ENCODE results near the gene CREBBP.
"Not testable (repeated sequence)": the region's sequence is repeated elsewhere in the genome, so short reads cannot be mapped to it uniquely, and the experiment has no call there.

CREBBP gene

DNA sequence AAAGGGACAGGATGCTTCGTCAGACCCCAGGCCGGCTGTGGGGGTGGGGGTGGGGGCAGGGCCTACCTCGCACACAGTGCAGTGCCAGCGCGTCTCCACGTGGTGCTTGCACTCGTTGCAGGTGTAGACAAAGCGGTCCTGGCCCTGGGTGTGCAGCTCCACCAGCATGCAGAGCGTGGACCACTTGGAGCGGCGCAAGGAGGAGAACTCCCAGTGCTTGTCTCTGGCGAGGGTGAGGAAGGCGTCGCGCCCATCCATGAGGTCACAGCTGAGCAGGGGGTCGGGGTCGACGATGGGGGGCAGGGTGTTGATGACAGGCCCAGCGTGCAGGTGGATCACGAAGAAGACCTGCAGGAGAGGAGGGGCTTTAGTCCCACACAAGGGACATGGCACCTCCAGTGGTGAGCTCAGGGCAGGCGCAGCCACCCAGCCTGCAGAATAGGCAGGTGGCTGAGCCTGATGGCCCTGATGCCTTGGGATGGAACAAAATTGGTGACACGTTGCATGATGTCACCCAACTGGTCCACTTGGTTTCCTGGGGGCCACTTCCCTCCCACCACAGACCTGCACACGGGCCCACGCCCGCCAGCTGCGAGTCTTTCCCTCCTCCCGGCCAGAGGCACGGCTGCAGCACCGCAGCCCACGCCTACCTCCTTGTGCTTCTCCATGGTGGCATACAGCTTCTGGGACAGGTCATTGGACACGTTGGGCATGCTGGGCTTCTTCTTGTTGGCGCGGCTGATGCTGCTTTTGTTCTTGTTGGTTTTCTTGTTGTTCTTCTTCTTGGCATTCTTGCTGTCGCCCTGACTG, 149.2 kb downstream of the CREBBP start:
- no peak for DNase-seq
- intact Hi-C loops (cut with DNase I) = no loop called here

DNA sequence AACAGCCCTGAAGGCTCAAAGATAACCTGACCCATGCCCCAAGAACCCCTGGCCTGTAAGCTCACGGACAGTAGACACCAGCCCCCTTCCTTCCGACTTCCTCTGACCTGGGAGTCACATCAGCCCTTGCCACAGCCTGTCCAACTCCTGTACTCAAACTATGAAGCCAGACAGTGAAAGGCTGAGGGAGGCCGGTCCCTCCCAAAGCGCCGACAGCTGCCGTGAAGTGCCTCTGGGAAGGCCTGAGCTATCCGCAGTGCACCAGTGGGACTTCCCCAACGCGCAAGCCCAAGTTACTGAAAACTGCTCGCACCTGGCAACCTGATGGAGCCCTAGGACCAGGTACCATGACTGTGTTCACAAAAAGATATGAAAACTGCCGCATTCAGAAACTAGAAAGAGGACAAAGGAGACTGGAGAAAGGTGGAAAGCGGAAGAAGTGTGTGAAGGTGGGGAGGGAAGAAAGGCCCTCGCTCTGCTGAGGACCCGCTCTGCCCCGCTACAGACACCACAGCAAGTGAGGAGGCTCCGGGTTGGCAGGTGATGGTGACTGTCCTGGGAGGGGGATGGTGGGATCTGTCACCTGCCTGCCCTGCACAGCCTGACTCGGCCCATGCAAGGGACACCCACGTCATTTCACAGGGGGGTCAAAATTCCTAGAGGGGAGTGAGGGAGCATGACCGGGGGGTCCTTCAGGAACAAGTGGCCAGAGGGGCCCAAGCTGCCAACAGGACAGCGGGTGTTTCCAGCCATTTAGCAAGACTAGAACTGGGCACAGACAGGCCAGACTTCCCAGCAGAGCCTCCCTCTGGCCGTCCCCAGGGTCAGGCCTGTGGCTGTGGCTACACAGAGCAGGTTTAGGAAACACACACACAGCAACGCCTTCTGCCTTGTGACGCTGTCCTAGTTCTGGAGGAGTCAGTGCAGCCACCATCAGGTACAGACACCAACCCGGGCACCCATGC, 150.1 kb downstream of the CREBBP start:
- intact Hi-C loops (cut with DNase I) = no loop called here
- DNase-seq = peak in 1 of 42 donors; percentile 3

DNA sequence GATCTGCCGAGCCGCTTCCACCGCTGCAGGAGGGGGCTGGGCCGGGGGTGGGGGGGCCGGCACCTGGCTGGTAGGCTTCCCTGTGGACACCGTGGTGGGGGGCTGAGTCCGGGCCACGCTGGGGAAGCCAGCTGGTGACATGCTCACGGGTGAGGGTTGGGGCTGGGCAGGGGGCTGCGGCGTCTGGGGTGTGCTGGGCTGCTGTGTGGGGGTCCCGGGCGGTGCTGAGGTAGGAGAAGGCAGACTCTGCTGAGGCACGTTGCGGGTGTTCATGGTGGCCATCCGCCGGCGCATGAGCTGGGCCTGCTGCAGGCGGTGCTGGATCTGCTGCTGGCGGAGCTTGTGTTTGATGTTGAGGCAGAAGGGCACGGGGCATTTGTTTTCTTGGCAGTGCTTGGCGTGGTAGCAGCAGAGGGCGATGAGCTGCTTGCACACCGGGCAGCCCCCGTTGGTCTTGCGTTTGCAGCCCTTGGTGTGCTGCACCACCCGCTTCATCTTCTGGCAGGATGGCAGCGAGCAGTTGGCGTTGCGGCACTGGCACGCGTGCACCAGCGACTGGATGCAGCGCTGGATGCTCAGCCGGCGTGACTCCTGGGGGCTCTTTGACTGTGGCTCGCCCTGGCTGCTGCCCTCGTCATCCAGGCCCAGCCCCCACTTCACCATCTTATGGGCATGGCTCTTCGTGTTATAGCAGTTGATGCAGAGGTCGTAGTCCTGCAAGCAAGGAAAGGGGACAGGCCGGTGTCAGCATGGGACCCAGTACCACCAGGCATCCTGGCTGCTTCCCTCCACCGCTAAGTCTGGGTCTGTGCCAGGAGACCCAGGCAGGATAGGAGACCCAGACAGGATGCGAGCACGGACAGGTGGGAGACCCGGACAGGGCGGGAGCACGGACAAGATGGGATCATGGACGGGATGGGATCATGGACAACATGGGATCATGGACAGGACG, 151.1 kb downstream of the CREBBP start:
- intact Hi-C loops (cut with DNase I) = no loop called here
- DNase-seq = peak in 1 of 42 donors; percentile 27

- peak in 1 of 42 donors; percentile 24 for DNase-seq
Measured at GRCh38 chr16:3728424-3729160, 151.9 kb downstream of the CREBBP start.

DNA sequence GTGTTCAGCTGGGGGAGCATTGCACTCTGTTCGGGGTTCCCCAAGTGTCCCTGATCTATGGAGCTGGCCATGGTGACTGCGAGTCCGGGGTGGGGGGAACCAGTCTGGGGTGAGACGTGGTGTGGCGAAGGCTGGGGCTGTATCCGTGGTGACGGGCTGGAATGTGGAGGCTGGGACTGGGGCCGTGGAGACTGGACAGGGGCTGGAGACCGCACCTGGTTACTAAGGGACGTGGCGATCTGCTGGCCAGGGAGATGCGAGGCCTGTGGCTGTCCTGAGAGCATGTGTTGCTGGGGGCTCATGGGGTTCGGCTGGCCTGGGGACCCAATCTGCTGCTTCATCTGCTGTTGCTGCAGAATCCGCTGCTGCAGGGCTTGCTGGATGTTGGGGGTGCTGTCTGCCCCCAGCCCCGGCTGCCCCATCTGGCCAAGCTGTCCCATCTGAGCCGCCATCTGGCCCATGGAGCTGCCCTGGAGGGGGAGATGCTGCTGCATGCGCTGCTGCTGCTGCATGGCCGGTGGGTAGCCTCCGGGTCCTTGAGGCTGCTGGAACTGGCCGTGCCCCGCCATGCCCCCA, 152.6 kb downstream of the CREBBP start:
- DNase-seq = peak in 1 of 42 donors; percentile 24
- intact Hi-C loops (cut with DNase I) = no loop called here

More at GRCh38 chr16:3728424-3729160, 151.9 kb downstream of the CREBBP start:
- intact Hi-C loops (cut with DNase I) = no loop called here

DNA sequence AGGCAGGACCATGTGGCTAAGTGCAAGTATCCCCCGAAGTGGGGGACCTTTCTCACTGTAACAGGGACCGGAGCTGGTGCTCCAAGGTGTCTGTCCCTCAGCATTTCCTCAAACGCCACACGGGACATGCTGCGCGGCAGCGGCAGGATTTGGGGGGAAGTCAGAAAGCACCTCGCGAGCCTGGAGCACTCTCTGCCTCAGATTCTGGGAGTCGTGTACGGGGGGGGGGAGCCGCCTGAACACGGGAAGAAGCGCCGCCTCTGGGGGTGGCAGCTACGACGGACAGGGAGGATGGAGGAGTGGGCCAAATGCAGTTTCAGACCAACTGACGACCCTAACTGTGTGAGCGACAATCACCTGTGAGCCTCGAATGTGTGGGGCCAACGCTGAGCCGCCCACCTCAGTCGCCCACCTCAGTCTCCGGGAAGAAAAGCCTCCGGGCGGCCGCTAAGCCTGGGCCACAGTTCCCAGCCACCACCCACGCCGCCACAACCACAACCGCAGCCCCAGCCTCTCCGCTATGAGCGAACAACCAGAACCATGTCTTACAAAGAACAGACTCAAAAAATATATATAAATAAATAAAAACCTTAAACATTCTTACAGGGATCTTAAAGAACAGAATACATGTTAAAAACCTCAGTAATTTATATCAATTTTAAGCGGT, 154.4 kb downstream of the CREBBP start:
- intact Hi-C loops (cut with DNase I) = no loop called here
- no peak for DNase-seq

- no peak for DNase-seq
- intact Hi-C loops (cut with DNase I) = no loop called here
Measured at GRCh38 chr16:3725276-3725675, 155.2 kb downstream of the CREBBP start.

DNA sequence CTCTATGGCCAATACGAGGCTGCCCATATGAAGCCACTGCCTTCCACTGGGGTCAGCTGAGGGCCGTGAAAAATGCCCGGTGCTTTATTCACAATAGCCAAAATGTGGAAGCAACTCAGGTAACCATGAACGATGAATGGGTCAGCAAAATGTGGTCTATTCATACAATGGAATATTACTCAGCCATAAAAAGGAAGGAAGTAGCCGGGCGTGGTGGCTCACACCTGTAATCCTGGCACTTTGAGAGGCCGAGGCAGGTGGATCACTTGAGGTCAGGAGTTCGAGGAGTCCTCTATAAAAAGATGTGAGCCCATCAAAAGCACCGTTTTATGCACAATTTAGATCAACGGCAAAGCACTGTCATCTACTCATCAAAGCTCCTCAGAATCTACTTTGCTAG, 158.0 kb downstream of the CREBBP start:
- DNase-seq = no peak
- intact Hi-C loops (cut with DNase I) = no loop called here

DNA sequence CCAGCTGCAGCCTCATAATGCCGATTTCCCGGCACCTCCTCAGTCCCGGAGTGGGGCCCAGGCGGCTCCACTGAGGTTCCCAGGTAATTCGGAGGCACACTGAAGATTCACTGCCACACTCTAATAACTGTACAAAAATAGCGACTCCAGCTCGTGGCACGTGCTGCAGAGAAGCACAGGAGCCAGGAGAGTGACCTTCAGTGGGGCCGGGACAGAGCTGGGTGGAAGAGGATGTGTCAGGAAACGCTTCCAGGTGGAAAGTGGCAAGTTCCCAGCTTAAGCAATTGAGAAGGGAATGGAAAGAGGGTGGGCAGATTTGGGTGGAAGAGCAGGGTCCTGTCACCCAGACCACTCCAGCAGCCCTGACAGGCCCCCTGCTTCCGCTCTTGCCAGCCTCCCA, 160.1 kb downstream of the CREBBP start:
- intact Hi-C loops (cut with DNase I) = no loop called here
- no peak for DNase-seq

DNA sequence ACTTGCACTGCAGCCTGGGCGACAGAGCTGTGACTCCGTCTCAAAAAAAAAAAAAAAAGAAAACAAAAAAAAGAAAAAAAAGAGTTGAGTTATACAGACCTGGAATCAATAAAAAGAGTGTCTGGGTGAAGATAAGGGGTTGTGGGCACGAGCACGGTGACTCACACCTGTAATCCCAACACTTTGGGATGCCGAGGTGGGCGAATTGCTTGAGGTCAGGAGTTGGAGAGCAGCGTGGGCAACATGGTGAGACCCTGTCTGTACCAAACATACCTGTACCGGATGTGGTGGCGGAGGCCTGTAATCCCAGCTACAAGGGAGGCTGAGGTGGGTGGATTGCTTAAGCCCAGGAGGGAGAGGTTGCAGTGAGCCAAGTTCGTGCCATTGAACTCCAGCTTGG, 161.9 kb downstream of the CREBBP start:
- intact Hi-C loops (cut with DNase I) = no loop called here
- no peak for DNase-seq

- intact Hi-C loops (cut with DNase I) = no loop called here
- no peak for DNase-seq
Measured at GRCh38 chr16:3718019-3718391, 162.5 kb downstream of the CREBBP start.

DNA sequence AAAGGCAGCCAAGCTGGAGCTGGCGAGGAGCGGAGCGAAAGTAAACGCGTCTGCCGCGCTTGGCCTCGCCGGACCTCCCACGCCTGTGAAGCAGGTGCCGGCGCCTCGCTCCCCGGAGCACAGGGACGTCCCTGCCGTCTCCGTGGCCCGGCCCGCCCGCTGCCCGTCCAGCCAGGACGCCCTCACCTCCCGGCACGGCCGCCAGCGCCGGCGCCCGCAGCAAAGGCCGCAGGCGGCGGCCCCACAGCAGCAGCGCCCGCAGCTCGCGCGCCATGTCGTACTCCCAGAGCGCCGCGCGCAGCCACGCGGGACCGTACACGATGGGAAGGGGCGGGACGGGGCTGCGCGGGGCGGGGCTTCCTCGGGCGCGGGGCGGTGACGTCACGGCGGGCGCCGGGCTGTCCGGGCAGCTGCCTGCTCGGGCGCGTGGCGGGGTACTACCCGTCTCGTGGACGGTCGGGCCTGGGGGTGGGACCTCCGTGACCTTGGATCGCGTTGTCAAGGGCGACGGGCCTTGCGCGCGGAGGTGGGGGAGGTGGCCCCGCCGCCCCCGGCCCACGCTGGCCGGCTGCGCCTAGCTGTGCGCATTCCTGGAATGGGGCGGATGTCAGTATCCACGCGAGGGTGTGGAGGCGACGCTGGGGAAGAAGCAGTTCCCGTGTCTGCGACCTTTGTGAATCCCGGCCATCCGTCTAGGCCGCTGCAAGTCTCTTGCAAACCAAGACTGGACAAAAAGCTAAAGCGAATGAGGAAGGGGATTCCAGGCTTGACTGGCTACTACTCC, 163.1 kb downstream of the CREBBP start, which contains the start of gene TRAP1:
TRAP1 (minus strand) TSS at position 290 of the 784 bp plus-strand sequence; CDS start at position 274, 16 bp downstream.
- DNase-seq = peak; percentile 76 to 97 (median 93)
- intact Hi-C loops (cut with DNase I) = no loop called here

- intact Hi-C loops (cut with DNase I) = no loop called here
- DNase-seq = peak in 31 of 42 donors; percentile 7 to 55 (median 30)
Measured at GRCh38 chr16:3716831-3717234, 163.7 kb downstream of the CREBBP start.

DNA sequence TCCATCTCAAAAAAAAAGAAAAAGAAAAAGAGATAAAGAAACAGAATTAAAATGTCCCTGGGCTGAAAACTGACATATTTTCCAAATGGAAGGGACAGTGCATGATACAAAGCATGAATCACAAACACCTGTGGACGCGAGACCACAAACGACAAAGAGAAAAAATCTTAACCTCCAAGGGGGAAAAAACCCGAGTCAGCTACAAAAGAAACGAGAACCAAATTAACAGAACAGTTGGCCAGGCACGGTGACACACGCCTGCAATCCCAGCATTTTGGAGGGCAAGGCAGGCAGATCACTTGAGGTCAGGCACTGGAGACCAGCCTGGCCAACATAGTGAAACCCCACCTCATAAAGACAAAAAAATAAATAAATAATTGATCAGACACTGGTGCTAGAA, 165.1 kb downstream of the CREBBP start:
- DNase-seq = no peak
- intact Hi-C loops (cut with DNase I) = no loop called here

- intact Hi-C loops (cut with DNase I); DNase-seq: not testable (repeated sequence)
Measured at GRCh38 chr16:3714378-3714777, 166.1 kb downstream of the CREBBP start.

- intact Hi-C loops (cut with DNase I) = no loop called here
Measured at GRCh38 chr16:3713587-3714242, 166.8 kb downstream of the CREBBP start.

More at GRCh38 chr16:3713587-3714242, 166.8 kb downstream of the CREBBP start:
- DNase-seq = no peak
